Activated CD4-positive, alpha-beta T cell treated with anti-CD3 and anti-CD28 coated beads for 48 hours (primary cell): ENCODE results near the gene FAM234B.

Experiments
- DNase-seq: peaks from one replicate; pipeline ENCODE4 v3.0.0-alpha.2; 2020

The FAM234B gene

GRCh38 chr12:13044002-13044905 is at the start of gene FAM234B:
Gene FAM234B, plus strand, starts transcription at chr12:13044381. Its CDS starts 23 bp downstream, at chr12:13044404.
- peak; percentile 83 for DNase-seq

DNA sequence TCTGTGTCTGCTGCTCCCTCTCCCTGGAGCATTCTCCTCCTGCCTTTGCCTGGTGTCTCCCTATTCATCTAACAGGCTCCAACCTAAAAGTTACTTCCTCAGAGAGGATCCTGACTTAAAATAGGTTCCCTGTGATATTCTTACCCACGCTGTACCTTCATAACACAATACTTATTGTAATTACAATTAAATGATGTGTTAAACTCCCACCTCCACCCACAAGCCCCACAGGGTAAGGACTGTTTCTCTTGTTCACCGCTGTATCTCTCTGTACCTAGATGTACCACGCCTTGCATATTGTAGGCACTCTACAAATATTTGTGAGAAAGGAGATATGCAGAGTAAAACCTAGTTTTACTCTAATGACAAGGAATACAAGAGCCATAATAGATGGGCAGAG is 49.1 kb upstream of the FAM234B start:
- DNase-seq: no peak

GRCh38 chr12:12996209-12996608 is 48.0 kb upstream of the FAM234B start:
- DNase-seq: no peak

DNA sequence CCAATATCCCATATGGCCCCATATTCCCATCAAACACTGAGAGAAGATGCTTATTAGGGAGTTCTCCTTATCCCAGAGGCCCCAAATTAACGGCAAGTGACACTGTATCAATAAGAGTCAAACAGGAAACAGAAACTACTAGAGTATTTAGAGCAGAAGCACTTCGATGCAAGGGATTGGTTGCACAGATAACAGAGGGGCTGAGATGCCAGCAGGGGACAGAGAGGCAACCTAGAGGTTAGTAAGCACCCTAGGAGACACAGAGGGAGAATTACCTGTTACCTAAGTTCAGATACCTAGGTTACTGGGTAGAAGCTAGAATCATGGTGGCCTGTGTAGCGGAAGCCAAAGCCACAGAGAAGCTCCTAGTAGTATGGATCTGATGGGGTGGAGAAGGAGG is 47.0 kb upstream of the FAM234B start:
- DNase-seq: no peak

DNA sequence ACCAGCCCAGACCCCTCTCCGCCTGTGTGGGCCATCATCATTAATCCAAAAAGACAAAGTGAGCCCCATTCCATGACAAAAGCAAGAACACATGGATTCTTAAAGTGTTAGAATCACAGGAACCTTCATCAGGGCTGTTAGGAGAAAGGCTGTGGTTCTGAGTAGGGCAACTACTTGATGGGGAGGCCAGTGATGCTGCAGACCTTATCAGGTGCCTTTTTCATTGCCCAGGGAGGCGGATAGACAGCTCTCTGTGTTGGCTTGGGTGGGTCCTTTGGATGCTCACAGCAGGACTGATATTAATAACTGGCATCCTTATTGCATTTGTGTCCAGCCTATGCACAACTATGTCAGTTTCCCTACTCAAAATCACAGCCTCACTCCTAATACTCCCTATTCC is 46.4 kb upstream of the FAM234B start:
- no peak for DNase-seq

DNA sequence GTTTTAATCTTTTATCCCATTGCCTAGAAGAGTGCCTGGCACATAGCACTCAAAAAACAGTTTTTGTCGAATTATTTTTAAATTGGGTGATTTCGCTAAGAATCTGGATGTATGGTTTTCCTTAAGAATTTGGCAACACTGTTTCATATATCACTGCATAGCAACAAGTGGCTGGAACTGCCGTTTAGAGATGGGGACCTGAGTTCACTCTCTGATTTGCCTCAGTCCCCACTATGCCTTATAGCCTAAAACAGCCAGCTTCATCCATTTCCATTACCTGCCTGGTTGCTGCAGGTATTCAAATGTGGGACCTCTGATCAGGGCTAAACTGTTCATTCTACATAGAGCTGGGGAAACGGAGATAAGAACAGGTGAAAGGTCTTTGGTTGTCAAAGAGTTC is 45.9 kb upstream of the FAM234B start:
- no peak for DNase-seq

GRCh38 chr12:12999271-12999958 is 44.8 kb upstream of the FAM234B start:
- DNase-seq: no peak

DNA sequence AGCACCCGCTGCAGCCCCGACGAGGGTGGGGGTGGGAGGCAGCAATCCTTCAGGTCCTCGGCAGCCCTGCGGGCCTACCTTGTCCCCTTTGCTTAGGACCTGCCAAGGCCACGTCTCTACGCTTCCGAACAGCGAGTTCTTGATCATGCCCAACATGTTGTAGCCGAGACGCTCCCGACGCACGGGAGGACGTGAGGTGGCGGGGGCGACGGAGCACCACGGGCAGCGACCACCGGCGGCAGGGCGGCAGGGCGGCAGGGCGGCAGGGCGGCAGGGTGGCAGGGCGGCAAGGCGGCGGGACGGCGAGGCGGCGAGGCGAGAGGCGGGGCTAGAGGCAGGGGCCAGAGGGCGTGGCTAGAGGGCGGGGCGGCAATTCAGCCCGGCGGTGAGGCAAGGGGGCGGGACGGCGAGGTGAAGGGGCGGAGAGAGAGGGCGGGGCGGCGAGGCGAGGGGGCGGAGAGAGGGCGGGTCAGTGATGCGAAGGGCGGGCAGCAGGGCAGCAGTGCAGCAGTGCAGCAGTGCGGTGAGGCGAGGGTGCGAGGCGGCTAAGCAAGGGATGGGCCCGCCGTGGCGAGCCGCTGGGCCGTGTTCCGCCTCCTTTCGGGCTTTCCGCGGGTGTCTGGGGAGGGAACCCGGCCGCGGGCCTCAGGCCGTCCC is 44.1 kb upstream of the FAM234B start, which contains the start of gene HEBP1:
TSS of gene HEBP1 (minus strand) at position 307 of the 657 bp plus-strand sequence. CDS start at position 156, 151 bp downstream.
- DNase-seq: peak; percentile 96

- peak; percentile 47 for DNase-seq
Observed at GRCh38 chr12:13000616-13000924, 43.6 kb upstream of the FAM234B start.

- peak; percentile 45 for DNase-seq
Observed at GRCh38 chr12:13000925-13001774, 43.0 kb upstream of the FAM234B start.

DNA sequence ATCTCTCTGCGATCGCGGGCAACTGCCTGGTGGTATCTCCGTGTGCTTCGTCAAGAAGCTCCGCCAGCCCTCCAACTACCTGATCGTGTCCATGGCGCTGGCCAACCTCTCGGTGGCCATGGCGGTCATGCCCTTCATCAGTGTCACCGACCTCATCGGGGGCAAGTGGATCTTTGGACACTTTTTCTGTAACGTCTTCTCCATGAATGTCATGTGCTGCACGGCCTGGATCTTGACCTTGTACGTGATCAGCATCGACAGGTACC is 42.5 kb upstream of the FAM234B start:
- DNase-seq: no peak

- DNase-seq: no peak
Observed at GRCh38 chr12:13002301-13003097, 41.7 kb upstream of the FAM234B start.

DNA sequence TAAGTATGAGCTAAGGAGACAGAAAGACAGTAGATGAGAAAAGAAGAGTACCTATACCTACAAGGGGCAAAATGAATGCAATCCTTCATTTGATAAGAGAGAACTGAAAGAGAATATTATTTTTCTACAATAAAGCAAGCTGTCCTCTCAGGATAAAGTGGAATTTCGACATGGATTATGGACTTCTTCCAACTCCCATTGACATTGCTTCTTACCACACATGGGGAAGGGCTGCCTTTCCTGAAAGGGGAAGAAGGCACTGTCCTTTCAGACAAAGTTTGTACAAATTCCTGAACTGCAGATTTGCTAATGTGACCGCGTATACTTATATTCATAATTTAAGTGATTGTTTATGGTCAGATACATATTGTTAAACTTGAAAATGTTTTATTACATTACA is 39.8 kb upstream of the FAM234B start:
- DNase-seq: no peak

DNA sequence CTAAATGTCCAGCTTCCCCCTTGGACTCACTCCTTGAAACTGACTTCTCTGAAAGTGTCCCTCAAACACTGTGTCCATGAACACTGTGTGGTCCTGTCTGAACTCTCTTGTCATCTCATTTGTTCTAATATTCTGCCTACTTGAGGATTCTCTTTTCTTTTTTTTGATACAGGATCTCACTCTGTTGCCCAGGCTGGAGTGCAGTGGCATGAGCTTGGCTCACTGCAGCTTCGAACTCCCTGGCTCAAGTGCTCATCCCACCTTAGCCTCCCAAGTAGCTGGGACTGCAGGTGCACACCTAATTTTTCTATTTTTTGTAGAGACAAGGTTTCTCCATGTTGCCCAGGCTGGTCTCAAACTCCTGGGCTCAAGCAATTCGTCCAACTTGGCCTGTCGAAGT is 39.2 kb upstream of the FAM234B start:
- DNase-seq: no peak

- DNase-seq: no peak
Observed at GRCh38 chr12:13005649-13006048, 38.5 kb upstream of the FAM234B start.

GRCh38 chr12:13007496-13008233 is 36.5 kb upstream of the FAM234B start:
- DNase-seq: no peak

DNA sequence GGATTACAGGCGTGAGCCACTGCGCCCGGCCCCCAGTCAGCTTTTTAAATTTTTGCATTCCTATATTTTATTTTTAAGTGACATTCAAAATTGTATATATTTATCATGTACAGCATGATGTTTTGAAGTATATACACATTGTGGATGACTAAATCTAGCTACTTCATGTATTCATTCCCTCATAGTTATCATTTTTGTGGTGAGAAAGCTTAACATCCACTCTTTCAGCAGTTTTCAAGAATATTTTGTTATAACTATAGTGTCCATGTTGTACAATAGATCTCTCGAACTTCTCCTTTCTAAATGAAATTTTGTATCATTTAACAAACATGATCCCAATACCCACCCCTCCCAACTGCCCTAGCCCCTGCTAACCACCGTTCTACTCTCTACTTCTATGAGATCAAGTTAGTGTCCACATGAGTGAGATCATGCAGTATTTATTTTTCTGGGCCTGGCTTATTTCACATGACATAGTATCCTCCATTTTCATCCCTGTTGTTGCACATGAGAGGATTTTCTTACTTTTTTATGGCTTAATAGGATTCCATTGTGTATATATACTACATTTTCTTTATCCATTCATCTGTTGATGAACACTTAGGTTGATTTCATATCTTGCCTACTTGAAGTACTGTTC is 35.3 kb upstream of the FAM234B start:
- no peak for DNase-seq

DNA sequence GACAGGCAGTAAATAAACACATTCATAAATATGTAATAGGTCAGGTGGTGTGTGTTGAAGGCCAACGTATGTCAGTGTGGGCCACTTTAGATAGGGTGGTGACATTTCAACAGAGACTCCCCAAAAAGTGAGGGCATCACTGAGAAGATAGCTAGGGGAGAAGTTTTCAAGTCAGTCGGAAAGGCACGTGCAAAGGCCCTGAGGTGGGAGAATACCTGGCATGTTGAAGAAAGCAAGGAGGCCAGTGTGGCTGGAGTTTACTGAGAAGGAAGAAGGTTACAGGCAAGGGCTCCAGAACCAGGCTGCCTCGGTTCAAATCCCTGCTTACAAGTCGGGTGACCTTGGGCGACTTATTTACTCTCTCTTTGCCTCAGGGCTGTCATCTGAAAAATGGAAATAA is 33.1 kb upstream of the FAM234B start:
- no peak for DNase-seq

DNA sequence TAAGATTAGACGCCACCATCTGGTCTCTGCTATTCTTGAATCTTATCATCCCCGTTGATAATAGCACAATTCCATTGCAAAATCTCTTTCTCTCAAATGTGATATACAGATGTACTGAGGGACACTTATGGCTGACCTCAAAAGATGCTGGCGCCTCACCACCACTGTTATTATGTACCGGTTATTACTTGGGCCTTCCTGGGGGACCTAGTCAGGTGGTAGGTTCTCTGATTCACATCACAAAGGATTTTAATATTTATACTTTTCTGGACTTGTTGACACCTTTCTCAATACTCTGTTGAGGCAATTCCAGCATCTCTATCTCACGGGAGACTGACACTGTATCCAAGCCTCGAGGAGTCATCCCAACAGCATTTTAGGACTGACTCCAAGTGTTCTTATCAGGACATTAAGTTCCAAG is 21.3 kb upstream of the FAM234B start:
- no peak for DNase-seq

- no peak for DNase-seq
Observed at GRCh38 chr12:13023811-13024530, 20.2 kb upstream of the FAM234B start.
